Vagina (tissue), 2 donors: ENCODE data around the gene SH3RF1.

ENCODE experiments used
- POLR2A ChIP-seq, 2 donors: fragments of 450-650 bp; IDR thresholded peaks; one replicate each; pipeline ENCODE4 v1.6.1; 2017; ENCODE audit warnings: antibody characterized with exemption in 2 of 2, mild to moderate bottlenecking in 2 of 2, moderate library complexity in 2 of 2
- POLR2AphosphoS5 ChIP-seq, 2 donors: sonication (generic); formaldehyde crosslinking; IDR thresholded peaks; one replicate each; pipeline ENCODE4 v1.9.0; 2017; ENCODE audit warnings: antibody characterized with exemption in 2 of 2, mild to moderate bottlenecking in 2 of 2, low read depth in 1 of 2; ENCODE audit not compliant: insufficient read depth in 1 of 2
- TF ChIP-seq, protein P1 (sequence below), 3 experiments: fragments of 450-650 bp in 2 of 3; fragments of 200-600 bp in 1 of 3; sonication (generic) in 1 of 3; IDR thresholded peaks; one replicate each; pipeline ENCODE4 v1.5.1; 2017 to 2019; ENCODE audit warnings: antibody characterized with exemption in 3 of 3, mild to moderate bottlenecking in 2 of 3, moderate library complexity in 2 of 3

DNA sequence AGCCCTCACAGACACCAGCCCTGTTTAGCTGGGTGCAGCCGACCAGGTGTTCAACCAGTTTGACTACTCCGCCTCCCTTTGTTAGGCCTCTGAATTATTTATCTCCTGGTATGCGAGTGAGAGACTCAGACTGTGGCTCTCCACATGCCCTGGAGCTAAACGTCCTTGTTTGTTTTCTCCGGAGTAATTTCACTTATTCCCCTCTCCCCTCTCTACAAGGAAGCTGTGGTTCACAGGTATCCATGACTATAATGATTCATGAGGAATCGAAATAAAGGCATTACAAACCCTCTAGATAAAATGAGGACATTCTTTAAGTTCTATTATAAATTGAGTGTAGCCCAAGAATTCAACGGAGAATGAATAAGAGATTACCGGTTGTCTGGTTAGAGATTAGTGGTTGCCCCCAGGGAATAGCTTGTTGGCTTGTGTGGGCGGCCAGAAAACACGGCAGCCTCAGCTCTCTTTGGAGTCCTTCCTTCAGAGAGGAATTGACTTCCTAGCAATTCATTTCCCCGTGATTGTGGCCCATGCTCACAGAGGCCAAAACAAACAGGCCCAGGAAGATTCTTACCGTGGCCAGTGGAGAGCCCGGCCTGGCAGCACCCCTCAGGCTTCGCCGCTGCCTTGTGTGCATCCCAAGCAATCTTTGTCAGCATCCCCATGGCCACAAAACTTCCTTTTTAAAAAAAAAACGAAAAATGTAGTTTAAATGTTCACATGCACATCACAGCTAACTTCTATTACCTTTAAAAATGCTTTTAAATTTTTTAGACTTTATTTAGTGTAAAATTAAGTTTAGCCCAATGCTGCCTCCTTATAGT is 200.5 kb downstream of the SH3RF1 start:
- TF ChIP-seq, protein P1, sequence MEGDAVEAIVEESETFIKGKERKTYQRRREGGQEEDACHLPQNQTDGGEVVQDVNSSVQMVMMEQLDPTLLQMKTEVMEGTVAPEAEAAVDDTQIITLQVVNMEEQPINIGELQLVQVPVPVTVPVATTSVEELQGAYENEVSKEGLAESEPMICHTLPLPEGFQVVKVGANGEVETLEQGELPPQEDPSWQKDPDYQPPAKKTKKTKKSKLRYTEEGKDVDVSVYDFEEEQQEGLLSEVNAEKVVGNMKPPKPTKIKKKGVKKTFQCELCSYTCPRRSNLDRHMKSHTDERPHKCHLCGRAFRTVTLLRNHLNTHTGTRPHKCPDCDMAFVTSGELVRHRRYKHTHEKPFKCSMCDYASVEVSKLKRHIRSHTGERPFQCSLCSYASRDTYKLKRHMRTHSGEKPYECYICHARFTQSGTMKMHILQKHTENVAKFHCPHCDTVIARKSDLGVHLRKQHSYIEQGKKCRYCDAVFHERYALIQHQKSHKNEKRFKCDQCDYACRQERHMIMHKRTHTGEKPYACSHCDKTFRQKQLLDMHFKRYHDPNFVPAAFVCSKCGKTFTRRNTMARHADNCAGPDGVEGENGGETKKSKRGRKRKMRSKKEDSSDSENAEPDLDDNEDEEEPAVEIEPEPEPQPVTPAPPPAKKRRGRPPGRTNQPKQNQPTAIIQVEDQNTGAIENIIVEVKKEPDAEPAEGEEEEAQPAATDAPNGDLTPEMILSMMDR (IDR thresholded peaks at IDR 0.05): no peak
- no peak for TF ChIP-seq POLR2A (IDR thresholded peaks at IDR 0.05)
- TF ChIP-seq POLR2AphosphoS5 (IDR thresholded peaks at IDR 0.05; ENCODE audit: insufficient read depth in 1 of 2, low read depth in 1 of 2): peak in 1 of 2 donors; percentile 61
